ENCODE data around the gene SKI.

The SKI gene

DNA sequence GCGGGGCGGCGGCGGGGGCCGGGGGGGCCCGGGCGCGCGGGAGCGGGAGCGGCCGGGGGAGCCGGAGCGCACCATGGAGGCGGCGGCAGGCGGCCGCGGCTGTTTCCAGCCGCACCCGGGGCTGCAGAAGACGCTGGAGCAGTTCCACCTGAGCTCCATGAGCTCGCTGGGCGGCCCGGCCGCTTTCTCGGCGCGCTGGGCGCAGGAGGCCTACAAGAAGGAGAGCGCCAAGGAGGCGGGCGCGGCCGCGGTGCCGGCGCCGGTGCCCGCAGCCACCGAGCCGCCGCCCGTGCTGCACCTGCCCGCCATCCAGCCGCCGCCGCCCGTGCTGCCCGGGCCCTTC is 546 bp downstream of the SKI start:
- TF ChIP-seq, protein P1, sequence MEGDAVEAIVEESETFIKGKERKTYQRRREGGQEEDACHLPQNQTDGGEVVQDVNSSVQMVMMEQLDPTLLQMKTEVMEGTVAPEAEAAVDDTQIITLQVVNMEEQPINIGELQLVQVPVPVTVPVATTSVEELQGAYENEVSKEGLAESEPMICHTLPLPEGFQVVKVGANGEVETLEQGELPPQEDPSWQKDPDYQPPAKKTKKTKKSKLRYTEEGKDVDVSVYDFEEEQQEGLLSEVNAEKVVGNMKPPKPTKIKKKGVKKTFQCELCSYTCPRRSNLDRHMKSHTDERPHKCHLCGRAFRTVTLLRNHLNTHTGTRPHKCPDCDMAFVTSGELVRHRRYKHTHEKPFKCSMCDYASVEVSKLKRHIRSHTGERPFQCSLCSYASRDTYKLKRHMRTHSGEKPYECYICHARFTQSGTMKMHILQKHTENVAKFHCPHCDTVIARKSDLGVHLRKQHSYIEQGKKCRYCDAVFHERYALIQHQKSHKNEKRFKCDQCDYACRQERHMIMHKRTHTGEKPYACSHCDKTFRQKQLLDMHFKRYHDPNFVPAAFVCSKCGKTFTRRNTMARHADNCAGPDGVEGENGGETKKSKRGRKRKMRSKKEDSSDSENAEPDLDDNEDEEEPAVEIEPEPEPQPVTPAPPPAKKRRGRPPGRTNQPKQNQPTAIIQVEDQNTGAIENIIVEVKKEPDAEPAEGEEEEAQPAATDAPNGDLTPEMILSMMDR (IDR thresholded peaks at IDR 0.05; ENCODE audit: control extremely low read depth, extremely low read depth, low read depth, missing control alignments), result no peak
- DNase-seq (ENCODE audit: extremely low spot score), result no peak
- POLR2A ChIA-PET, result interaction anchor here (1.5 kb wide), 1 partner anchor 21 kb away, joined by 3 read pairs; no protein-coding TSS in a partner anchor
- CTCF ChIA-PET, result interaction anchor here (1.5 to 2.4 kb wide), 2 partner anchors 34 to 154 kb away, joined by 4 to 11 read pairs; partner anchors contain the start of gene FAAP20

DNA sequence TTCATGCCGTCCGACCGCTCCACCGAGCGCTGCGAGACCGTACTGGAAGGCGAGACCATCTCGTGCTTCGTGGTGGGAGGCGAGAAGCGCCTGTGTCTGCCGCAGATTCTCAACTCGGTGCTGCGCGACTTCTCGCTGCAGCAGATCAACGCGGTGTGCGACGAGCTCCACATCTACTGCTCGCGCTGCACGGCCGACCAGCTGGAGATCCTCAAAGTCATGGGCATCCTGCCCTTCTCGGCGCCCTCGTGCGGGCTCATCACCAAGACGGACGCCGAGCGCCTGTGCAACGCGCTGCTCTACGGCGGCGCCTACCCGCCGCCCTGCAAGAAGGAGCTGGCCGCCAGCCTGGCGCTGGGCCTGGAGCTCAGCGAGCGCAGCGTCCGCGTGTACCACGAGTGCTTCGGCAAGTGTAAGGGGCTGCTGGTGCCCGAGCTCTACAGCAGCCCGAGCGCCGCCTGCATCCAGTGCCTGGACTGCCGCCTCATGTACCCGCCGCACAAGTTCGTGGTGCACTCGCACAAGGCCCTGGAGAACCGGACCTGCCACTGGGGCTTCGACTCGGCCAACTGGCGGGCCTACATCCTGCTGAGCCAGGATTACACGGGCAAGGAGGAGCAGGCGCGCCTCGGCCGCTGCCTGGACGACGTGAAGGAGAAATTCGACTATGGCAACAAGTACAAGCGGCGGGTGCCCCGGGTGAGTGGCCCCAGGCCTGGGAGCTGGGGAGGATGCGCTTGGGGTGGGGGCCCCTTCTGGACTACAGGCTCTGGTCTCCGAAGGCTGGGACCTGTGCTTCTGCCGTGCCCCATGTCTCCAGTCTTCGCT is 1.1 kb downstream of the SKI start:
- POLR2A ChIA-PET, result interaction anchor here (0.6 to 1.5 kb wide), 4 partner anchors 9 to 96 kb away, joined by 3 read pairs; no protein-coding TSS in a partner anchor
- CTCF ChIA-PET, result interaction anchor here (0.7 to 2.4 kb wide), 3 partner anchors 10 to 153 kb away, joined by 4 to 11 read pairs (median 4); partner anchors contain the start of gene FAAP20
- TF ChIP-seq, protein P1 (IDR thresholded peaks at IDR 0.05; ENCODE audit: control extremely low read depth, extremely low read depth, low read depth, missing control alignments), result peak; percentile 23
- DNase-seq (ENCODE audit: extremely low spot score), result peak; percentile 56

DNA sequence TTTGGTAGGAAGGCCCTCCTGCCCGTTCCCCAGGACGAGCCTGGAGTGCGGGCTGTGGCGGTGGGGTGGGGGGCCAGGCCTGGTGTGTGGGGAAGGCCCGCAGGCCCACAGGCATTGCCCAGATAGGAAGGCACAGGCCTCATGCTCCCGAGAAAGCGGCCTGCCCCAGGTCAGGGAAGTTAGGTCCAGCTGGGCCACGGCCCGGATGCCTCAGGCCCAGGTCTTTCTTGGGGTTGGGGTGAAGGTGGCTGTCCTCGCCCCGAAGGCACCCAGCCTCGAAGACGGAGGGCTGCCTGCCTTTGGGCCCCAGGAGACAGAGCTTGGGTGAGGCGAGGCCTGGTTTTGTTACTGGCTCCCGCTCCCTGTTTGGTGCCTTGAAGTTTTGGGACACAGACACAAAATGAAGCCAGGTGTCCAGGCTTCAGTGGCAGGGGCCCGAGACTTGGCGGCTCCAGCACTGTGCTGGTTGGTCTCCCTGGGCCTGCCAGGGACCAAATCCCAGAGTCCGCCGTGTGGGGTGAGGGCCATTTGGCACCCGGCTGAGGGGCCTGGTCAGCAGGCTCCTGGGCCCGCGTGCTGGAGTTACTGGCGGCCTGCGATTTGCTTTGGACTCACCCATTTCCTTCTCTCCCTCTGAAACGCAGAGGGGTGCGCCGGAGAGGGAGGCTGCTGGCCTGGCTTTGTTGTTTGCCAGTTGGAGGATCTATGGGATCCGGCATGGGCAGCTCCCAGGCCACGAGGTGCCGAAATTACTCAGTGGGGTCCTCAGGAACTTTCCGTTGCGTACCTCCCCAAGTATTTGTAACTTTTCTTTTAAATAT is 2.0 kb downstream of the SKI start:
- CTCF ChIA-PET, result interaction anchor here (1.5 kb wide), 1 partner anchor 152 kb away, joined by 4 read pairs; no protein-coding TSS in a partner anchor

DNA sequence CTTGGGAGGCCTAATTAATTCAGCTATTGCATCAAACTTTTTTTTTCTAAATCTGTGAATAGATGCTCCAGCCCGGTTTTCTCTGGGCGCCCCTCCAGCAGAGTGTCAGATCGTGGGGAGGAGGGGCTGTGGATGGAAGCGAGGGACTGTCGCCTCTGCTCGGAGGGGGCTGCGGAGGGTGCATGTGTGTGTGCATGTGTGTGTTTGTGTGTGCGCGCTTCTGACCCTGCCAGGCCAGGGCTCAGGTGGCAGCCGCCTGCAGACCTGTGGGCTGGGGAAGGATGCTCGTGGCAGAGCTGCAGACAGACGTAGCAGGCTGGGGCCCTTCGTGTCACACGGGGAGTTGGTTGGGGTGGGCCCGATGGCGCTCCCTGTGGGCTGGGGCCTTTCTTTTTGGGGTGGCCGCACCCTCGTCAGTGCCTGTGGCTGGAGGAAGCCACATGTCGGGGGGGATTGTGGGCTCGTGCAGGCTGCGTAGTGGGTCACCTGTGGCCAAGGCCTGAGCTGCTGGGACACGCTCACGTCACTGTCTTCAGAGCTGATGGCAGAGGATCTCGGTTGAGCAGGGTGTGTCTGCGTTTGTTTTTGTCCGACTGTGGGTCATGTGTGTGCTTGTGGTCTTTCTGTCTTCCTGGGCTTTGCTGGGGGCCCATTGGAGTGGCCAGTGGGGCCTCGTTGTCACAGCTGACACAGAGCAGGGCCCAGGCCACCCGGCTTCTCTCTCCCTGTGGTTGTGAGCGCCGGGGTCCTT is 2.8 kb downstream of the SKI start:
- ChIA-PET POLR2A (no interaction called here), CTCF (interaction anchor here (1.5 to 1.6 kb wide), 2 partner anchors 10 to 85 kb away, joined by 4 read pairs; no protein-coding TSS in a partner anchor)
- DNase-seq (ENCODE audit: extremely low spot score), result no peak
- TF ChIP-seq, protein P1 (IDR thresholded peaks at IDR 0.05; ENCODE audit: control extremely low read depth, extremely low read depth, low read depth, missing control alignments), result no peak

More for the DNA sequence above, 2.0 kb downstream of the SKI start:
- POLR2A ChIA-PET, result interaction anchor here (1.4 kb wide), 1 partner anchor 10 kb away, joined by 3 read pairs; no protein-coding TSS in a partner anchor
- no peak for DNase-seq (ENCODE audit: extremely low spot score)
- TF ChIP-seq, protein P1 (IDR thresholded peaks at IDR 0.05; ENCODE audit: control extremely low read depth, extremely low read depth, low read depth, missing control alignments), result no peak

DNA sequence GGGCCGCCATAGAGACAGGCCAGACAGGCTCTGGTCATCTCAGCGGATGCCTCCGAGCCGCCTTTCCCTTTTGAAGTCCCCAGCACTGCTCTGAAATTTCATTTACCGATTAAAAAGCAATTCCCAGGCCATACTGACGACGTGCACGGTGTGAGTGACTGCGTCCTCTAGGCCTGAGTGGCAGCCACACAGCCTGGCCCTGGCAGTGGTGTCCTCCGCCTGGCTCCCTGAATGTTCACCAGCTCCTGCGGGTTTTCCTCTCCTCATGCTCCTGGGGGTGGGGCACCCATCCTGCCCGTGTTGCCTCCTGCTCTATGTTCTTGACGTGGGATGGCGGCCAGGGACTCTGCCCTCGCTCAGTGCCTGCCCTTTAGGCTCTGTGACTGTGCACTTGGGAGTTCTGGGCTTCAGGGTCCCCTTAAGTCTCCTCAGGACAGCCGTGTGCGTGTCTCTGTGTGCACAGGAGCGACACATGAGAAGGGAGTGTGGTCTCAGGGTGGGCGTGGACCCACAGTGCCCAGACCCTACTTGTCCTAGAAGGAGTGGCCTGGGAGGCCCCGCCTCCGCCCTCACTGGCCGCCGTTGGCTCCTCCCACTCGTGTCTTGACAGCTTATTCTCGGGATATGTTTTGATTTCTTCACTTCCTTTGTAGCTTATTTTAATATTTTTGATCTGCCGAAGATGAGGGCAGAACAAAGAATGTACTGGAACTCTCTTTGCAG is 3.6 kb downstream of the SKI start:
- POLR2A ChIA-PET, result no interaction called here
- TF ChIP-seq, protein P1 (IDR thresholded peaks at IDR 0.05; ENCODE audit: control extremely low read depth, extremely low read depth, low read depth, missing control alignments), result no peak
- CTCF ChIA-PET, result interaction anchor here (1.5 to 1.6 kb wide), 2 partner anchors 9 to 84 kb away, joined by 4 read pairs; no protein-coding TSS in a partner anchor
- DNase-seq (ENCODE audit: extremely low spot score), result no peak
